OCI-LY7 (cell line): ENCODE measurements around the gene EIF5B. TPM values are rescaled to one million over a fixed set of nuclear protein-coding genes. Genes with fewer than 3 reads are reported as not detected.

Experiments
- BruUV-seq: library from RNA; stranded (reverse); fragments of 400-500 nt; replicated peaks from 2 replicates; lab custom pipeline; 2021; lab: Mats Ljungman, UMichigan
- CTCF ChIA-PET: fragments of 300-600 bp; sonication (Branson Sonifier 250); formaldehyde crosslinking; loops from one replicate; lab custom pipeline; 2022; ENCODE audit warnings: antibody characterized with exemption; ENCODE audit not compliant: unreplicated experiment; lab: Charles Lee
- POLR2A ChIA-PET: fragments of 300-600 bp; sonication (Branson Sonifier 250); formaldehyde crosslinking; loops from one replicate; lab custom pipeline; 2022; ENCODE audit warnings: antibody characterized with exemption; lab: Charles Lee
- DNase-seq: peaks from one replicate; pipeline ENCODE4 v3.0.0-alpha.2; 2015; ENCODE audit warnings: low spot score
- H2AFZ ChIP-seq: fragments of 200-600 bp; sonication (generic), shearing (Covaris generic); 2 replicates; pipeline ENCODE4 v1.6.1; 2014; ENCODE audit warnings: mild to moderate bottlenecking, antibody characterized with exemption, low read length, moderate library complexity
- H3K27ac ChIP-seq: fragments of 200-600 bp; sonication (generic); 2 replicates; pipeline ENCODE4 v1.5.1; 2014; ENCODE audit warnings: mixed run types, low read depth, mild to moderate bottlenecking, moderate library complexity, low read length, inconsistent platforms; ENCODE audit not compliant: poor library complexity, severe bottlenecking
- H3K36me3 ChIP-seq: fragments of 200-600 bp; sonication (generic); 2 replicates; pipeline ENCODE4 v1.6.1; 2014; ENCODE audit warnings: mild to moderate bottlenecking, antibody characterized with exemption, low read length, moderate library complexity, mixed read lengths; ENCODE audit not compliant: insufficient read depth
- H3K4me1 ChIP-seq: fragments of 200-600 bp; sonication (generic); 2 replicates; pipeline ENCODE4 v1.5.1; 2014; ENCODE audit warnings: mild to moderate bottlenecking, low read length; ENCODE audit not compliant: insufficient read depth, poor library complexity, severe bottlenecking
- H3K4me2 ChIP-seq: fragments of 200-600 bp; sonication (generic); 2 replicates; pipeline ENCODE4 v1.6.1; 2014; ENCODE audit warnings: mild to moderate bottlenecking, low read length
- H3K4me3 ChIP-seq: fragments of 200-600 bp; sonication (generic); 2 replicates; pipeline ENCODE4 v1.5.1; 2014; ENCODE audit warnings: mild to moderate bottlenecking, low read depth, low read length; ENCODE audit not compliant: poor library complexity, severe bottlenecking
- H3K79me2 ChIP-seq: fragments of 200-600 bp; sonication (generic); 2 replicates; pipeline ENCODE4 v1.6.1; 2016; ENCODE audit warnings: low read depth, mild to moderate bottlenecking, low read length, moderate library complexity, mixed read lengths; ENCODE audit not compliant: insufficient read depth
- H3K9me2 ChIP-seq: fragments of 200-600 bp; sonication (generic); 2 replicates; pipeline ENCODE4 v1.6.1; 2016; ENCODE audit warnings: mild to moderate bottlenecking, low read length, mixed read lengths; ENCODE audit not compliant: insufficient read depth
- H3K9me3 ChIP-seq: fragments of 200-600 bp; sonication (generic); 2 replicates; pipeline ENCODE4 v1.6.1; 2014; ENCODE audit warnings: mild to moderate bottlenecking, mixed run types, low read length, mixed read lengths
- H4K20me1 ChIP-seq: fragments of 200-600 bp; sonication (generic); 2 replicates; pipeline ENCODE4 v1.6.1; 2014; ENCODE audit warnings: mild to moderate bottlenecking, antibody characterized with exemption, low read length, moderate library complexity, mixed read lengths; ENCODE audit not compliant: insufficient read depth
- EZH2phosphoT487 ChIP-seq: fragments of 200-600 bp; sonication (generic); IDR thresholded peaks from 2 replicates; pipeline ENCODE4 v1.6.1; 2018; ENCODE audit warnings: low read depth, borderline replicate concordance, mild to moderate bottlenecking, mixed run types, antibody characterized with exemption, low read length, moderate library complexity, mixed read lengths
- intact Hi-C: fragments of 100-400 bp; cut with micrococcal nuclease; formaldehyde crosslinking; loops from one replicate; pipeline ENCODE4 v1.10.0; 2022; ENCODE audit not compliant: unreplicated experiment
- total RNA-seq, 2 experiments: library from RNA; depleted of rRNA in 1 of 2; stranded (reverse); fragments of >200 nt in 1 of 2; shearing (Covaris generic) in 1 of 2; gene quantifications; 2 replicates each; pipeline ENCODE4 v1.2.3, GENCODE V29; 2014 to 2022
- TF ChIP-seq, protein P1 (sequence below): fragments of 200-600 bp; sonication (generic); conservative IDR thresholded peaks from 2 replicates; pipeline ENCODE4 v1.5.1; 2014; ENCODE audit warnings: mild to moderate bottlenecking, antibody characterized with exemption, low read length, moderate library complexity, mixed read lengths

The EIF5B gene
- total RNA-seq, 2 experiments from 2014 or later = 28.7 to 53.1 TPM

DNA sequence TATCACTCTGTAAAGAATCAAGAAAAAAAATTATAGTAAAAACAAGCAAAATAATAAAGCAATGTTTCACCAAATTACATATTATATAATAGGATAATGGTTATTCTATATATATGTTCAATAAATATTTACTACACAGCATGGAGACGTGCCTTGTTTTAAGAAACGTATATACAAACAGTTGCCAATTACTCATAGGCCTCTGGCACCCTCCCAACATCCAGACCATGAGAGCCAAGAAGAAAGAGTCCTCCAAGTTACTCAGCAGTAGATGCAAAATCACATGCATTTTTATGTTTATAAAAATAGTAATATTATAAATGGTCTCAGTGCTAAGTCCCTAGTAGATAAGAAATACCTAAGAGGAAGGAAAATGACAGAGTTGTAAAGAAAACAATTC is 87.8 kb downstream of the EIF5B start:
- intact Hi-C loops = no loop called here
- H3K36me3 ChIP-seq = peaks cover 91% of the 10 kb centered on the region

DNA sequence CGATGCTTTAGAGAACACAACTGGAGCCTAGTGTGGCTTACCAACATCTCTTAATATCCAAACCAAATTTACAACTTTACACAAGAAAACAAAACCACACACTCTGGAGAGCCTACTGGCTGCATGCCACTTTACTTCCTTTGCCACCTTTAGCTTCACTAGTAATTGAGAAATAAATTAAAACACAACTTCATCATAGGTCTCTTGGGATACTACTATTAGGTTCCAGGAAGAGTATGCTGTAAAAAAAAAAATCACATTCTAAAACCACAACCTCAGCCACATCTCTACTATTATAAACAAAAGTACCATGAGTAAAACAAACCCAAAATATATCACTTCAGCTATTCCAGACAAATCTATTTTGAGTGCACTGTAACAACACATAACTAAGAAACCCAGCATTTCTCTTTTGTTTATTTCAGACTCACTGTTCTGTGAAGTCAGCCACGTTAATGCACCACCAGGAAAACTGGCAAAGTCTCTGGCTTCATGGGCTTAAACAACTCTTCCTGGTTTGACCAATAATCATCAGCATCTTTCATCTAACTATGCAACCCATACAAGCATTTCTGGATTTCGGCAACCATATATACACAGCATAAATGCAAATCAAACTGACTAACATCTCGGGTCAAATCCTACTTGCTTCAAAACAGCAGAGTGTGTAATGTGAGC is 93.6 kb downstream of the EIF5B start:
- no peak overlapping the region for H3K27ac ChIP-seq
- no TSS peak for BruUV-seq
- no peak for DNase-seq
- TF ChIP-seq, protein P1, sequence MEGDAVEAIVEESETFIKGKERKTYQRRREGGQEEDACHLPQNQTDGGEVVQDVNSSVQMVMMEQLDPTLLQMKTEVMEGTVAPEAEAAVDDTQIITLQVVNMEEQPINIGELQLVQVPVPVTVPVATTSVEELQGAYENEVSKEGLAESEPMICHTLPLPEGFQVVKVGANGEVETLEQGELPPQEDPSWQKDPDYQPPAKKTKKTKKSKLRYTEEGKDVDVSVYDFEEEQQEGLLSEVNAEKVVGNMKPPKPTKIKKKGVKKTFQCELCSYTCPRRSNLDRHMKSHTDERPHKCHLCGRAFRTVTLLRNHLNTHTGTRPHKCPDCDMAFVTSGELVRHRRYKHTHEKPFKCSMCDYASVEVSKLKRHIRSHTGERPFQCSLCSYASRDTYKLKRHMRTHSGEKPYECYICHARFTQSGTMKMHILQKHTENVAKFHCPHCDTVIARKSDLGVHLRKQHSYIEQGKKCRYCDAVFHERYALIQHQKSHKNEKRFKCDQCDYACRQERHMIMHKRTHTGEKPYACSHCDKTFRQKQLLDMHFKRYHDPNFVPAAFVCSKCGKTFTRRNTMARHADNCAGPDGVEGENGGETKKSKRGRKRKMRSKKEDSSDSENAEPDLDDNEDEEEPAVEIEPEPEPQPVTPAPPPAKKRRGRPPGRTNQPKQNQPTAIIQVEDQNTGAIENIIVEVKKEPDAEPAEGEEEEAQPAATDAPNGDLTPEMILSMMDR = no peak
- no peak for TF ChIP-seq EZH2phosphoT487
- H3K79me2 ChIP-seq = no peaks in the 10 kb centered on the region
- POLR2A ChIA-PET = interaction anchor here (0.7 to 1.5 kb wide), 2 partner anchors 17 to 66 kb away, joined by 4 read pairs; no protein-coding TSS in a partner anchor
- intact Hi-C loops = no loop called here
- no peak overlapping the region for H3K4me2 ChIP-seq
- peaks cover 77% of the 10 kb centered on the region for H3K36me3 ChIP-seq
- H3K9me2 ChIP-seq = no peaks in the 10 kb centered on the region
- no peaks in the 10 kb centered on the region for H4K20me1 ChIP-seq
- H3K4me1 ChIP-seq = no peaks in the 10 kb centered on the region
- no peak overlapping the region for H3K4me3 ChIP-seq
- CTCF ChIA-PET = no interaction called here
- H2AFZ ChIP-seq = no peak overlapping the region
- no peaks in the 10 kb centered on the region for H3K9me3 ChIP-seq

More for the DNA sequence above, 87.8 kb downstream of the EIF5B start:
- H3K4me1 ChIP-seq = no peaks in the 10 kb centered on the region
- no peak for DNase-seq
- H3K9me3 ChIP-seq = no peaks in the 10 kb centered on the region
- POLR2A ChIA-PET = no interaction called here
- H3K4me3 ChIP-seq = no peak overlapping the region
- no peak overlapping the region for H3K4me2 ChIP-seq
- H3K27ac ChIP-seq = no peak overlapping the region
- H3K79me2 ChIP-seq = no peaks in the 10 kb centered on the region
- CTCF ChIA-PET = no interaction called here
- no peak overlapping the region for H2AFZ ChIP-seq
- H3K9me2 ChIP-seq = no peaks in the 10 kb centered on the region
- H4K20me1 ChIP-seq = no peaks in the 10 kb centered on the region
- BruUV-seq = no TSS peak
- TF ChIP-seq EZH2phosphoT487 = no peak
- TF ChIP-seq, protein P1 = no peak
